GM12873 (cell line): ENCODE measurements around the gene MYOF.

Experiments
- CTCF ChIP-seq: IDR thresholded peaks from 2 replicates; pipeline ENCODE4 v1.5.1; 2012; ENCODE audit warnings: low read depth, mild to moderate bottlenecking, moderate library complexity, low read length, control low read depth; ENCODE audit not compliant: insufficient read depth; ENCODE audit errors: missing control alignments

The MYOF gene

GRCh38 chr10:93277360-93277759, 204.8 kb downstream of the MYOF start:
- no peak for TF ChIP-seq CTCF

- TF ChIP-seq CTCF, result no peak
Observed at GRCh38 chr10:93274419-93274818, 207.7 kb downstream of the MYOF start.

- TF ChIP-seq CTCF, result no peak
Observed at GRCh38 chr10:93272884-93273675, 209.1 kb downstream of the MYOF start.

GRCh38 chr10:93271347-93271746, 210.8 kb downstream of the MYOF start:
- no peak for TF ChIP-seq CTCF

- TF ChIP-seq CTCF, result no peak
Observed at GRCh38 chr10:93269281-93269680, 212.9 kb downstream of the MYOF start.

- no peak for TF ChIP-seq CTCF
Observed at GRCh38 chr10:93268021-93268420, 214.1 kb downstream of the MYOF start.

GRCh38 chr10:93267521-93267920, 214.6 kb downstream of the MYOF start:
- TF ChIP-seq CTCF, result no peak
